Left hindlimb (tissue), 1 donor: ENCODE data around the gene CCDC51.
"Not testable (repeated sequence)": the region's sequence is repeated elsewhere in the genome, so short reads cannot be mapped to it uniquely, and the experiment has no call there.

Experiments used
- DNase-seq: peaks from one replicate; pipeline ENCODE4 v3.0.0-alpha.2; 2018

The CCDC51 gene, protein sequence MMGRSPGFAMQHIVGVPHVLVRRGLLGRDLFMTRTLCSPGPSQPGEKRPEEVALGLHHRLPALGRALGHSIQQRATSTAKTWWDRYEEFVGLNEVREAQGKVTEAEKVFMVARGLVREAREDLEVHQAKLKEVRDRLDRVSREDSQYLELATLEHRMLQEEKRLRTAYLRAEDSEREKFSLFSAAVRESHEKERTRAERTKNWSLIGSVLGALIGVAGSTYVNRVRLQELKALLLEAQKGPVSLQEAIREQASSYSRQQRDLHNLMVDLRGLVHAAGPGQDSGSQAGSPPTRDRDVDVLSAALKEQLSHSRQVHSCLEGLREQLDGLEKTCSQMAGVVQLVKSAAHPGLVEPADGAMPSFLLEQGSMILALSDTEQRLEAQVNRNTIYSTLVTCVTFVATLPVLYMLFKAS

DNA sequence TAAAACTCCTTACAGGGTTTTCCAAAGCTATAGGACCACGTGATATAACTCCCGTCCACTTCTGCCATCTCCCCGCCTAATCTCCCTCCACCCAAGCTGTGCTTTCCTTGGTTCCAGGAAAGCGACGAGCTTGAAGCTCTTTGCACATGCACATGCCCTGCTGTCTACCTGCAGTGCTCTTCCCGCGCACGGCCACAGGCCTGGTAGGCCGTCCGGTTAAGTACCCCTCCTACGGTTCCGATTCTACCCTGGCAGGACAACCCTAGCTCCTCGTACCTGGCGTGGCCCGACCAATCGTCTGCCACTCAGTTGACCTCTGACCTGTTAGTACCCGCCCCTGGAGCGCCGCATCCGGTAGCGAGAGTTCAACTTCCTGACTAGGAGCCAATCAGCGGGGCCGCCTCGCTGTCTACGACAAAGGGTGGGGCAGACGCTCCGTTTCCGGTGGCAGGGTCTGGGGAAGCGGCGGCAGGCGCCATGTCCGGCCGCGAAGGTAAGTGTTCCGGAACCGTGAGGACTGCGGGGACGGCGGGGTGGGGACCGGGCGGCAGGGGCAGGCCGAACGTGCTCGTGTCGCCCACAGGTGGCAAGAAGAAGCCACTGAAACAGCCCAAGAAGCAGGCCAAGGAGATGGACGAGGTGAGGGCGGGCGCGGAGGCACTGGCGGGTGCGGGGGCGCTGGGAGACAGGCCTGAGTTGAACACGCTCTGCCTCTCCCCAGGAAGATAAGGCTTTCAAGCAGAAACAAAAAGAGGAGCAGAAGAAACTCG lies at the start of gene CCDC51, which contains the start of gene TMA7:
TSS of gene CCDC51 (minus strand) at position 300 of the 770 bp plus-strand sequence. CDS start 4,991 bp downstream, outside the sequence.
TSS of gene TMA7 (plus strand) at position 438 of the 770 bp plus-strand sequence. CDS start at position 478, 40 bp downstream.
- DNase-seq, result peak; percentile 97

- no peak for DNase-seq
Measured at GRCh38 chr3:48486952-48487351, 47.0 kb upstream of the CCDC51 start.

DNA sequence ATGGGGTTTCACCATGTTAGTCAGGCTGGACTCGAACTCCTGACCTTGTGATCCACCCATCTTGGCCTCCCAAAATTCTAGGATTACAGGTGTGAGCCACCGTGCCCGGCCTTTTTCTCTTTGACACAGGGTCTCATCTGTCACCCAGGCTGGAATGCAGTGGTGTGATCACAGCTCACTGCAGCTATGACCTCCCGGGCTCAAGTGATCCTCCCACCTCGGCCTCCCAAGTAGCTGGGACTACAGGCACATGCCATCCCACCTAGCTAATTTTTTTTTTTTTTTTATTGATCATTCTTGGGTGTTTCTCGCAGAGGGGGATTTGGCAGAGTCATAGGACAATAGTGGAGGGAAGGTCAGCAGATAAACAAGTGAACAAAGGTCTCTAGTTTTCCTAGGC lies 42.9 kb upstream of the CCDC51 start:
- DNase-seq, result not testable (repeated sequence)

DNA sequence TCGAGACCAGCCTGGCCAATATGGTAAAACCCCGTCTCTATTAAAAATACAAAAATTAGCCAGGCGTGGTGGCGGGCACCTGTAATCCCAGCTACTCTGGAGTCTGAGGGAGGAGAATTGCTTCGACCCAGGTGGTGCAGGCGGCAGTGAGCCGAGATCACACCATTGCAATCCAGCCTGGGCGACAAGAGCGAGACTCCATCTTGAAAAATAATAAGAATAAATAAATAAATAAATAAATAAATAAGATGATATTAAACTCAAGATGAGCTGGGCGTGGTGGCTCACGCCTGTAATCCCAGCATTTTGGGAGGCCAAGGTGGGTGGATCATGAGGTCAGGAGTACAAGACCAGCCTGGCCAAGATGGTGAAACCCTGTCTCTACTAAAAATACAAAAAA lies 41.0 kb upstream of the CCDC51 start:
- not testable (repeated sequence) for DNase-seq

- DNase-seq, result no peak
Measured at GRCh38 chr3:48478626-48479555, 39.0 kb upstream of the CCDC51 start.

DNA sequence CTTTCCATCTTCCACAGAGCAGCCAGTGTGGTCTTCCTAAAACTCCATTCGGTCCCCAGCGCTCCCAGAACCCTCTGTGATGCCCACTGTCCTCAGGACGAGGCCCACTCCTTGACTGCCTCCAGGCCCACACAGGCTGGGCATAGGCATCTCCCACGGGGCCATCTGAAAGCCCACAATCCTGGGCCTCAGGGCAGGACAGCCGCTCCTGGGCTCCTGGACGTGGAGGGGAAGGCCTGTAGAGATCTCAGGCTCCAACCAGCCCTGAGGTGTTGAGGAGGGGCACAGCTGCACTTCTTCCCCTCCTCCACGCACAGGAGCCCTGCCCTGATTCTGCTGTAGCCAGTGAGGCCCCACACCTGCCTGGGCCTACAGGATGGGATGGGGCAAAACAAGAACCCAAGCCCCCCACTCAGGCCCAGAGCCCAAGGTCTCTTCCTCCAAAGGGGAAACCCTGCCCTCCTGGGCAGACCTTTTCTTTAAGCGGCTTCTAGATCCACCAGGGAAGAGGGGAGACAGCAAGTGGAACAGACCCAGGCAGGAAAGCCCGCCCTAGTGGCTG lies 38.1 kb upstream of the CCDC51 start:
- no peak for DNase-seq

DNA sequence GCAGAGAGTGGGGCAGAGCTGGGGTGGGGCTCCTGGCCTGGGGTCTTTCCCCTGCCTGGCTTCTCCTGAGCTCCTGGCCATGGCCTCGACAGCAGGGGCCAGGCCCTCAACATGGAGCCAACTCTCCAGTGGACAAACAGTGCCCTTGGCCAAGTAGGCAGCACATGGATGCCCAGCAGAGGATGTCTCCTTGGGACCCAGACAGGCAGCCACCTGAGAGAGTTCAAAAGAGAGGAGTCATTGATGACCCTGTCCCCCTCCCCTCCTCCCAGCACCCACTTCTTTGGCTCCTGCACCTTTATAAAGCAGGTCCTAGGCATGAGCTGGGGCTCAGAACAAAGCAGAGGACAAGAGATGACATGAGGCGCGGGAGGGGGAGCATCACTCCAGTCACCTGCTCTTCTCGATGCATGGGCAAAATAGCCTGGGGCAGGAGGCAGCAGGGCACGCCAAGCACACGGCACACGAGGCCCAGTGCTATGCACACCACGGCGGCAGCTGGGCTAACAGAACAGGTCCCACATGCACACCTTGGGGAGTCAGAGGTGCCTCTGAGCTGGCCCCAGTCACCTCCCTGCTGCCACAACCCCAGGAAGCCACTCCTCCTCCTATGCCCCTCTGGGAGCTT lies 36.6 kb upstream of the CCDC51 start:
- no peak for DNase-seq

DNA sequence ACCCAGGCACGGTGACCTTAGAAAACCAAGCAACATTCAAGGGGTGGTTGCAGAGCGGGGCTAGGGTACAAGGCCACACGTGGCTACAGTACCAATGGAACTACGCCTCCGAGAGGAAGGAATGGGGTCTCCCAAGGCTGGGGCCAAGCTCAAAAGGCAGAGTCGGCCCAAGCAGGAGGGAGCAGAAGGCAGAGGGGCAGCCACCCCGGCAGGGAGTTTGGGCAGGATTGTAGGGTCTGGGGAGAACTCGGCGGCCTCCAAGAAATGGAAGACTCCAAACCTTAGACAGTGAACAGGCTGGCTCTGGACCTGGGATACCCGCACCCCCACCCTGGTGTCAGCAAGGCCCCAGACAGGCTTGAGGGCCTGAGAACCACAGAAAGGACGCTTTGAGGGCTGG lies 35.3 kb upstream of the CCDC51 start:
- no peak for DNase-seq

DNA sequence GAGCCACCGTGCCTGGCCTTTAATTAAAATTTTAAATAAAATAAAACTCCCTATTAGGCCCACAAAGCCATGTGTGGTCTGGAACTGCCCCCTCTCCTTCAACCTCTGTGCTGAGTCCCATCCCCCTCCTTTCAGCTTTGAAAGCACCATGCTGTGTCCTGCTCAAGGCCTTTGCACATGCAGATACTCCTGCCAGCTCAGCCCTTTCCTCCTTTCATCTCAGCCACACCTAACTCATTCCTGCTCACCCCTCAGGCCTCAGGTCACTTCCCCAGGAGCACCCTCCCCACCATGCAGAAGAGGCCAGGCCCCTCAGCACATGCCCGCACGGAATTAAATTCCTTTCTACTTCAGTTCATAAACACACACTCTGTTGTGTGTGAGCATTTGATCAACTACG lies 34.7 kb upstream of the CCDC51 start:
- DNase-seq, result no peak

GRCh38 chr3:48474031-48474430 lies 34.1 kb upstream of the CCDC51 start:
- not testable (repeated sequence) for DNase-seq

- no peak for DNase-seq
Measured at GRCh38 chr3:48473617-48473952, 33.7 kb upstream of the CCDC51 start.

DNA sequence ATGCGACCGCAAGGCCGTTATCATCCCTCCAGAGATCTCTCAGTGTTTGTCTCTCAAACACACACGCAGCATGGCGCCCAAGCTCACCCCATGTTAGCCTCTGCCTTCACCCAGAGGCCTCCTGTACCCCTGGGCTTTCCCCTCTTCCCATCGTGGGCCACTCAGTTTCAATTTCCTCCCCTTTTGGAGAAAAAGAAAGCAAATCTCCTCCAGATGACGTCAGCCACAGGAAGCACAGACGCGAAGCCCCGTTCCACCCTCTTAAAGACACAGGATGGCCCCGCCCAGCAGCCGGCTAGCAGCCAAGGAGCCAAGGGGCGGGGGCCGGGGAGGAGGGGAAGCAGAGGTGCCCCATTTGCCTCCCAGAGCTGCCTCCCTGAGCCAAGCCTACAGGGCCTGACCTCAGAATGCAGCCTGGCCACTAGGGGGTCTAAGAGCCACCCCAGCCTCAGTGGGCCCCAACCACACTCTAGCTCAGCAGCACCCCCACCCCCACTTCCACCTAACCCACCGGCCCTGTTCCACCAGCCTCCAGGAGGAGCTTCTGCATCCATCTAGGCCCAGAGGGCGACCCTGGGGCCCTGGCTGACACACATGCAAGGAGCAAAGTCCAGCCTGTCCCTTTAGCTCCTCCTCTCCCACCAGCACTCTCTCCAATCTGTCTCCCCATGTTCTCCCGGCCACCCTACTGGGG lies 33.2 kb upstream of the CCDC51 start:
- peak; percentile 92 for DNase-seq

DNA sequence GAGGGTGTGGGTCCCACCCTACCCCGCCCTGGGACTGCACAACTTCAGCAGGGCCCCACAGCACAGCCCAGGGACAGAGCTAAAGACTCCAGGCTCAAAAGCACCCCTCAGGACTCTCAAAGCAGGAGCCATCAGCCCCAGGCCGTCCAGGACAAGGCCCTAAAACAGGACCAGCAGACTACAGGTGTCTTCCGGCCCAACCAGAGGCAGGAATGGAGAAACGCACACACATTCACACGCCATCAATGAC lies 32.7 kb upstream of the CCDC51 start:
- DNase-seq, result no peak

GRCh38 chr3:48470286-48470685 lies 30.4 kb upstream of the CCDC51 start:
- DNase-seq, result no peak

DNA sequence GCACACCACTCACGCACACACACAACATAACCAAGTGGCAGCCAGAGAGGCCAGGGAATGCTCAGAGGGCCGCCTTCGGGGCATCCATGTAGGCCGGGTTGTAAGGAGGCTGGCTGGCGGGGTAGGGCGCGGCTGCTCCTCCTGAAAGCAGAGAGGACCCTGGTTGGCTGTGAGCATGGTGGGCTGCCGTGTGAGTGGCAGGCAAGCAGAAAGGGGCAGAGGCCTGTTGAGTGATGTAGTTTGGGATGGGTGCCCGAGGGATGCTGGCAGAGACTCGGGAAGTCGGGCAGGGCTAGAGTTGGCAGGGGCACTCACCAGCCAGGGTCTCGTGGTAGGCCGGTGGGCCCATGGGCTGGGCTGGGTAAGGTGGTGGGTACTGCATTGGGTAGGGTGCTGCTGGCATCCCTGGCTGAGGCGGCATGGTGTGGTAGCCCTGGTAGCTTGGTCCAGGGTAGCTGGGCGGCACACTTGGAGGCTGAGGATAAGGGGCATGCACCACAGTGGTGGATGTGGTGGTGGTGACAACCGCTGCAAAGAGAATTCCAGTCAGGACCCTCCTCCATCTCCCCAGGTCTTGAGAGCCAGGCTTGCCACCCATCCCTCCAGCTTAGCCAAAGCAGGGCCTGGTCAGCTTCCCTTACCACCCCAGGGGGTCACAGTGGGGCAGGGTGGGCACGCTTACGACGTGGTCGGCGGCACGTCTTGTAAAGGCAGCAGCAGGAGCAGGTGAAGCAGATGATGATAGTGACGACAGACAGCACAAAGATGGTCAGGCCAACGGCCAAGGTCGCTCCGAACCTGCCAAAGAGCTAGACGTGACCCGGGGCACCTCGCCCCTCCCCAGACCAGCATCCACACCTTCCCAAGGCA lies 29.4 kb upstream of the CCDC51 start:
- no peak for DNase-seq

DNA sequence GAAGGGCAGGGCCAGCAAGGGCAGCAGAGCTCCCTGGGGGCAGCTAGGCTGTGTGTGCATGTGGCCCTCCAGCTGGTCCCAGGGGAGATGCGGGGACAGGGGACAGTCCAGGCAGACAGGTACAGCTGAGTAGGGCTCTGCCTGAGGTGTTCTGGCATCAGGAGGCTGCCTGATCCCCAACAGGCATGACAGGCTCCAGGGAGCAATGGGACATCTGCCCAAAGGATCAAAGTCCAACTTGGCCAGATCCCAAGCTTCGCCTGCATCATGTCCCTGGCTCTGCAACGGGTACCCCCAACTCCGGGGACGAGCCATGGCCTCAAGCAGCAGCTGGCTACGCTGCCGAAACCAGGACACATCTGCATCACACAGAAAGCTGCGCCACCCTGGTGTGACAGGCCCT lies 28.4 kb upstream of the CCDC51 start:
- no peak for DNase-seq

DNA sequence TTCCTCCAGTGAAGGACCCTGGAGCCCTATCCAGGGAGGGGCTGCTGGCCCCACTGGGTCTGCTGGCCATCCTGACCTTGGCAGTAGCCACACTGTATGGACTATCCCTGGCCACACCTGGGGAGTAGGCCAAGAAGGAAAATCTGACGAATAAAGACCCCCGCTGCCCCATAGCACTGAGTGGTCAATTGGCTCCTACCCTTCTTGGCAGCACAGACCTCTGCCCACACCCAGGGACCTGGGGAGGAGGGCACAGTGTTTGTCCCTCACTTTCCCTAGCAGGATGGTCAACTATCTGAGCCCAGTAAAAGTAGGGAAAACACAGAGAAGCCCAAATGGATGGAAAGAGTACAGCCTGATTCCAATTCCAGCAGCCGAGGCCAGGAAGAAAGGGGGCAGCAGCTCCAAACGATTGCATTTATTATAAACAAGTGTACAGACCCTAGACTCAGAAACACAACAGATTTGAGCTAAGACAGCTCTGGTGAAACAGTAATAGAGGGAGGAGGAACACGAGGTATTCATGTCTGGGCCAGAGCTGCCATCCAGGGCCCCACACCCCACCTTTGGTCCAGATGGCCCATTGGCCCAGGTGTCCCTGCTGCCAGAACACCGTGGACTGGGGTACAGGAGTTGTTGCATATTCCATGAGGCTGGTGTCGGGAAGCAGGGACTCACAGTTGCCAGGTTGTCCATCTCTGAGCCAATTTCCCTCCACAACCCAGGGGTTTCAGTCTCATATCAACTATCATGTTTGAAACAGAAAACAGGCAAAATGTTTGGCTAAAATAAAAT lies 27.8 kb upstream of the CCDC51 start:
- no peak for DNase-seq

- DNase-seq, result no peak
Measured at GRCh38 chr3:48467110-48467454, 27.2 kb upstream of the CCDC51 start.

- no peak for DNase-seq
Measured at GRCh38 chr3:48466386-48467109, 26.6 kb upstream of the CCDC51 start.
